Uterus (tissue), 4 donors: ENCODE results near the gene ULK4. TPM values are rescaled to one million over a fixed set of nuclear protein-coding genes. Genes with fewer than 3 reads are reported as not detected.

Experiments used
- DNase-seq, 2 donors: peaks; one replicate each; pipeline ENCODE4 v3.0.0-alpha.2; 2019 to 2020
- H3K27ac ChIP-seq, 2 donors: fragments of 200-600 bp; sonication (generic); 1 replicate in 1 of 2; 2 replicates in 1 of 2; pipeline ENCODE4 v1.5.1; 2016 to 2018
- H3K27me3 ChIP-seq, 2 donors: fragments of 200-600 bp; sonication (generic); one replicate each; pipeline ENCODE4 v1.5.1; 2018 to 2019; ENCODE audit warnings: control low read depth in 1 of 2
- H3K36me3 ChIP-seq, 2 donors: fragments of 200-600 bp; sonication (generic); one replicate each; pipeline ENCODE4 v1.5.1; 2019; ENCODE audit warnings: control low read depth in 1 of 2
- H3K4me1 ChIP-seq, 2 donors: fragments of 200-600 bp; sonication (generic); one replicate each; pipeline ENCODE4 v1.5.1; 2018 to 2019; ENCODE audit warnings: control low read depth in 1 of 2
- H3K4me3 ChIP-seq, 2 donors: fragments of 200-600 bp; sonication (generic); 1 replicate in 1 of 2; 2 replicates in 1 of 2; pipeline ENCODE4 v1.5.1; 2018 to 2019; ENCODE audit warnings: mild to moderate bottlenecking in 1 of 2
- H3K9me3 ChIP-seq, 2 donors: fragments of 200-600 bp; sonication (generic); one replicate each; pipeline ENCODE4 v1.5.1; 2019; ENCODE audit warnings: control low read depth in 1 of 2
- CTCF ChIP-seq, 4 experiments: fragments of 200-600 bp in 2 of 4; fragments of 450-650 bp in 2 of 4; sonication (generic) in 2 of 4; IDR thresholded peaks; one replicate each; pipeline ENCODE4 v1.5.1; 2016 to 2019; ENCODE audit warnings: antibody characterized with exemption in 4 of 4, mild to moderate bottlenecking in 2 of 4, moderate library complexity in 1 of 4
- POLR2A ChIP-seq, 2 donors: fragments of 450-650 bp; IDR thresholded peaks; one replicate each; pipeline ENCODE4 v1.6.1; 2016; ENCODE audit warnings: antibody characterized with exemption in 2 of 2, mild to moderate bottlenecking in 1 of 2, moderate library complexity in 1 of 2
- intact Hi-C: fragments of 100-400 bp; cut with DNase I; formaldehyde crosslinking; loops from one replicate; pipeline ENCODE4 v1.15.1; 2023; ENCODE audit warnings: low total_unique reads
- total RNA-seq, 4 donors: library from RNA; depleted of rRNA in 3 of 4; stranded (reverse); fragments of >200 nt in 3 of 4; gene quantifications; one replicate each; pipeline versions ENCODE4 v1.1.0 to v1.2.4, GENCODE V29; 2014 to 2023
- donor health status: DM: yes; HTN: yes; CAD: no.

The ULK4 gene
- total RNA-seq, 4 donors from 2014 or later, result 8.7 to 118 (median 26.1) TPM

GRCh38 chr3:41498847-41499246, 463.1 kb downstream of the ULK4 start:
- H3K27me3 ChIP-seq, result no peaks in the 10 kb centered on the region
- no peaks in the 10 kb centered on the region for H3K36me3 ChIP-seq
- no peaks in the 10 kb centered on the region for H3K4me1 ChIP-seq
- H3K9me3 ChIP-seq, result no peaks in the 10 kb centered on the region
- DNase-seq, result no peak
- TF ChIP-seq POLR2A (IDR thresholded peaks at IDR 0.05) (no peak), CTCF (IDR thresholded peaks at IDR 0.05) (no peak)
- H3K27ac ChIP-seq, result no peak overlapping the region
- H3K4me3 ChIP-seq, result no peak overlapping the region
- intact Hi-C loops, result no loop called here

- no peak for DNase-seq
- H3K36me3 ChIP-seq, result no peaks in the 10 kb centered on the region
- H3K9me3 ChIP-seq, result no peaks in the 10 kb centered on the region
- no peak for TF ChIP-seq POLR2A (IDR thresholded peaks at IDR 0.05)
- TF ChIP-seq CTCF (IDR thresholded peaks at IDR 0.05), result no peak
- intact Hi-C loops, result no loop called here
- no peak overlapping the region for H3K27ac ChIP-seq
- no peaks in the 10 kb centered on the region for H3K27me3 ChIP-seq
- H3K4me3 ChIP-seq, result no peak overlapping the region
- H3K4me1 ChIP-seq, result no peaks in the 10 kb centered on the region
Measured at GRCh38 chr3:41490360-41490759, 471.5 kb downstream of the ULK4 start.

GRCh38 chr3:41489231-41489630, 472.7 kb downstream of the ULK4 start:
- H3K9me3 ChIP-seq, result no peaks in the 10 kb centered on the region
- TF ChIP-seq CTCF (IDR thresholded peaks at IDR 0.05) (no peak), POLR2A (IDR thresholded peaks at IDR 0.05) (no peak)
- no peak for DNase-seq
- intact Hi-C loops, result no loop called here
- no peaks in the 10 kb centered on the region for H3K4me1 ChIP-seq
- H3K36me3 ChIP-seq, result no peaks in the 10 kb centered on the region
- H3K27me3 ChIP-seq, result no peaks in the 10 kb centered on the region
- H3K4me3 ChIP-seq, result no peak overlapping the region
- H3K27ac ChIP-seq, result no peak overlapping the region

- intact Hi-C loops, result no loop called here
Measured at GRCh38 chr3:41488501-41488900, 473.4 kb downstream of the ULK4 start.

GRCh38 chr3:41485484-41485883, 476.4 kb downstream of the ULK4 start:
- Histone ChIP-seq H3K9me3 (no peaks in the 10 kb centered on the region), H3K27me3 (no peaks in the 10 kb centered on the region), H3K36me3 (no peaks in the 10 kb centered on the region), H3K4me1 (no peaks in the 10 kb centered on the region), H3K4me3 (no peak overlapping the region), H3K27ac (no peak overlapping the region)
- intact Hi-C loops, result no loop called here
- TF ChIP-seq CTCF (IDR thresholded peaks at IDR 0.05) (no peak), POLR2A (IDR thresholded peaks at IDR 0.05) (no peak)
- DNase-seq, result no peak

More at GRCh38 chr3:41488501-41488900, 473.4 kb downstream of the ULK4 start:
- no peaks in the 10 kb centered on the region for H3K27me3 ChIP-seq
- H3K4me1 ChIP-seq, result no peaks in the 10 kb centered on the region
- no peak overlapping the region for H3K27ac ChIP-seq
- DNase-seq, result no peak
- no peaks in the 10 kb centered on the region for H3K9me3 ChIP-seq
- H3K4me3 ChIP-seq, result no peak overlapping the region
- TF ChIP-seq CTCF (IDR thresholded peaks at IDR 0.05) (no peak), POLR2A (IDR thresholded peaks at IDR 0.05) (no peak)
- H3K36me3 ChIP-seq, result no peaks in the 10 kb centered on the region
